ENCODE data around the gene CNGB1. TPM values are rescaled to one million over a fixed set of nuclear protein-coding genes. Genes with fewer than 3 reads are reported as not detected.

The CNGB1 gene
- total RNA-seq, 1 experiment from 2014 or later = 0.04 TPM

DNA sequence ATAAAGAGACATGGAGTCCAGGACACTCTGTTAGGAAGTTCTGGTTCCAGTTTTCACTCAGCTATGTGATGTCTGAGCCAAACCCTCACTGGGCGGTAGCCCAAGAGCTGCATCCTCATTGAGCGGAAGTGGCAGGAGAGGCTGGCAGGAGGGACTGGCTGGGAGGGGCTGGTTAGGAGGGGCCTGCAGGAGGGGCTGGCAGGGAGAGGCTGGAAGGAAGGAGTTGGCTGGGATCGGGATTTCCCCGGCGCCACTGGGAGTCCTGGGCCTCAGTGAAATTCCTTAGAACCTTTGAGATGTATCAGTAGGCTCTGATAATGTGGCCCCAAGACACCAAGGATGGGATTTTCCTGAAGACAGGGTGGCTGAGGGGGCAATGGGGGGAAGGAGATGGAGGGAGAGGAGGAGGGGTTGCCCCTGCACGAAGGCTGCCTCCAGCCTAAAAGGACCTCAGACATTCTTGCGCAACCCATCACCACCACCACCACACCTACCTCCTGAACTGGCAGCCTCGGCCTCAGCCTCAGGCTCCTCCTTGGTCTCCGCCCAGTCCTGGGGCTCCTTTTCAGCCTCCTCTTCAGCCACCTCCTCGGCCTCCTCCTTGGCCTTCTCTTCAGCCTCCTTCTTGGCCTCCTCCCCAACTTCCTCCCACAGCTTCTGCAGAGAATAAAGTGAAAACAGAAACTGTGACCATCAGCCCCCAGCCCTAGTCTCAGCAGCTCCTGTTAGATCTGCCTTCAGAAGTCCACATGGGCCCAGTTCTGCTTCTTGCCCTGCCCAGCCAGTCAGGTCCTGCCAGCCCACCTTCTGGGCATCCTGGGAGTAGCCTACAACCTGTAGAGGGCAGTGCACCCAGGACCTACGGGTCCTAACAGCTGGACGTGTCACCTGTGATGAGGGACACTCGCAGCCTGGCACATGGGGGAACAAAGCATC lies 31.7 kb downstream of the CNGB1 start:
- Histone ChIP-seq H2AFZ (ENCODE audit: low read length) (no peak overlapping the region), H4K20me1 (ENCODE audit: low read length) (no peaks in the 10 kb centered on the region), H3K9me3 (ENCODE audit: low read length) (no peaks in the 10 kb centered on the region), H3K9ac (ENCODE audit: low read length) (no peak overlapping the region), H3F3A (ENCODE audit: low read length, unreplicated experiment) (no peaks in the 10 kb centered on the region), H3K4me1 (ENCODE audit: insufficient read depth, low read length) (no peaks in the 10 kb centered on the region; the same call in 1 of the 2 replicates), H3K27me3 (ENCODE audit: low read length) (no peaks in the 10 kb centered on the region), H3K36me3 (ENCODE audit: low read depth, low read length) (no peaks in the 10 kb centered on the region), H3K4me3 (ENCODE audit: low read length) (no peak overlapping the region), H3K9me2 (replicated peaks; ENCODE audit: low read length) (no peaks in the 10 kb centered on the region), H3K79me2 (ENCODE audit: low read length) (no peaks in the 10 kb centered on the region), H3K4me2 (ENCODE audit: low read length) (peak overlapping the region; percentile 11; the same call in 1 of the 2 replicates), H3K27ac (ENCODE audit: low read length) (no peak overlapping the region)
- ChIA-PET POLR2A (ENCODE audit: unreplicated experiment) (no interaction called here), CTCF (no interaction called here)
- DNase-seq = peak; percentile 47
- peak; percentile 92 for ATAC-seq
- BruUV-seq (replicated peaks) = no TSS peak
- TF ChIP-seq, protein P1, sequence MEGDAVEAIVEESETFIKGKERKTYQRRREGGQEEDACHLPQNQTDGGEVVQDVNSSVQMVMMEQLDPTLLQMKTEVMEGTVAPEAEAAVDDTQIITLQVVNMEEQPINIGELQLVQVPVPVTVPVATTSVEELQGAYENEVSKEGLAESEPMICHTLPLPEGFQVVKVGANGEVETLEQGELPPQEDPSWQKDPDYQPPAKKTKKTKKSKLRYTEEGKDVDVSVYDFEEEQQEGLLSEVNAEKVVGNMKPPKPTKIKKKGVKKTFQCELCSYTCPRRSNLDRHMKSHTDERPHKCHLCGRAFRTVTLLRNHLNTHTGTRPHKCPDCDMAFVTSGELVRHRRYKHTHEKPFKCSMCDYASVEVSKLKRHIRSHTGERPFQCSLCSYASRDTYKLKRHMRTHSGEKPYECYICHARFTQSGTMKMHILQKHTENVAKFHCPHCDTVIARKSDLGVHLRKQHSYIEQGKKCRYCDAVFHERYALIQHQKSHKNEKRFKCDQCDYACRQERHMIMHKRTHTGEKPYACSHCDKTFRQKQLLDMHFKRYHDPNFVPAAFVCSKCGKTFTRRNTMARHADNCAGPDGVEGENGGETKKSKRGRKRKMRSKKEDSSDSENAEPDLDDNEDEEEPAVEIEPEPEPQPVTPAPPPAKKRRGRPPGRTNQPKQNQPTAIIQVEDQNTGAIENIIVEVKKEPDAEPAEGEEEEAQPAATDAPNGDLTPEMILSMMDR (conservative IDR thresholded peaks at IDR 0.05; ENCODE audit: low read depth, low read length) = peak; percentile 37
- TF ChIP-seq EZH2phosphoT487 (IDR thresholded peaks at IDR 0.05; ENCODE audit: borderline replicate concordance, low read length) = no peak
- intact Hi-C loops (cut with micrococcal nuclease) = no loop called here

DNA sequence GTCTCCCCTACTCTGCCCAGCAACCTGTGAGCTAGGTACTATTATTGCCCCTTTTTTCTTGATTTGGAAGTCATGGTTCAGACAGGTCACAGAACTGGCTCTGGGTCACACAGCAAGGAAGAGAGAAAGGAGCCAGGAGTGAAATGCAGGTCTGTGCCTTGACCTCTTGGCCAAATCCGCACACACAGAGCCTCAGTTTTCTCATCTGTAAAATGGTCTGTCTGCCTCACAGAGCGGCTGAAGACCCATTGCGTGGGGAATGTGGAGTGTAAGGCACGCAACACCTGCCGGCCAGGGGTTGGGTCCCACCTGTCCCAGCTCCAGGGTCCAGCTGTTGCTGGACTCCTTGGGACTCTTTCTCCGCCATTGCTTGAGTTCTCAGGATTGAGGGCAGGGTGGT lies 32.4 kb downstream of the CNGB1 start:
- POLR2A ChIA-PET (ENCODE audit: unreplicated experiment) = no interaction called here

More for the DNA sequence above, 32.4 kb downstream of the CNGB1 start:
- Histone ChIP-seq H3K4me3 (ENCODE audit: low read length) (no peak overlapping the region), H4K20me1 (ENCODE audit: low read length) (no peaks in the 10 kb centered on the region), H3K36me3 (ENCODE audit: low read depth, low read length) (no peaks in the 10 kb centered on the region), H3F3A (ENCODE audit: low read length, unreplicated experiment) (no peaks in the 10 kb centered on the region), H3K4me2 (ENCODE audit: low read length) (0 out of 2 replicates have a peak overlapping the region, but pooled peaks have one; percentile 11), H3K27me3 (ENCODE audit: low read length) (no peaks in the 10 kb centered on the region), H2AFZ (ENCODE audit: low read length) (no peak overlapping the region), H3K4me1 (ENCODE audit: insufficient read depth, low read length) (no peaks in the 10 kb centered on the region; the same call in 1 of the 2 replicates), H3K9me3 (ENCODE audit: low read length) (no peaks in the 10 kb centered on the region), H3K9me2 (replicated peaks; ENCODE audit: low read length) (no peaks in the 10 kb centered on the region), H3K79me2 (ENCODE audit: low read length) (no peaks in the 10 kb centered on the region), H3K9ac (ENCODE audit: low read length) (no peak overlapping the region), H3K27ac (ENCODE audit: low read length) (no peak overlapping the region)
- TF ChIP-seq EZH2phosphoT487 (IDR thresholded peaks at IDR 0.05; ENCODE audit: borderline replicate concordance, low read length) = no peak
- TF ChIP-seq EZH2 (IDR thresholded peaks at IDR 0.05; ENCODE audit: low read length, unreplicated experiment) = no peak
- TF ChIP-seq, protein P1 (conservative IDR thresholded peaks at IDR 0.05; ENCODE audit: low read depth, low read length) = no peak
- ATAC-seq = no peak
- intact Hi-C loops (cut with micrococcal nuclease) = no loop called here
- no peak for DNase-seq
- CTCF ChIA-PET = no interaction called here
- no TSS peak for BruUV-seq (replicated peaks)

Data from PC-3 (cell line).